DMS114 treated with DMSO at 0.1 percent for 48 hours (cell line): ENCODE measurements around the gene MCMBP.
"Not testable (repeated sequence)": the region's sequence is repeated elsewhere in the genome, so short reads cannot be mapped to it uniquely, and the experiment has no call there.

Experiments used
- DNase-seq: peaks from one replicate; lab custom pipeline; 2025; ENCODE audit not compliant: unreplicated experiment; lab: John Stamatoyannopoulos, UW

The MCMBP gene

DNA sequence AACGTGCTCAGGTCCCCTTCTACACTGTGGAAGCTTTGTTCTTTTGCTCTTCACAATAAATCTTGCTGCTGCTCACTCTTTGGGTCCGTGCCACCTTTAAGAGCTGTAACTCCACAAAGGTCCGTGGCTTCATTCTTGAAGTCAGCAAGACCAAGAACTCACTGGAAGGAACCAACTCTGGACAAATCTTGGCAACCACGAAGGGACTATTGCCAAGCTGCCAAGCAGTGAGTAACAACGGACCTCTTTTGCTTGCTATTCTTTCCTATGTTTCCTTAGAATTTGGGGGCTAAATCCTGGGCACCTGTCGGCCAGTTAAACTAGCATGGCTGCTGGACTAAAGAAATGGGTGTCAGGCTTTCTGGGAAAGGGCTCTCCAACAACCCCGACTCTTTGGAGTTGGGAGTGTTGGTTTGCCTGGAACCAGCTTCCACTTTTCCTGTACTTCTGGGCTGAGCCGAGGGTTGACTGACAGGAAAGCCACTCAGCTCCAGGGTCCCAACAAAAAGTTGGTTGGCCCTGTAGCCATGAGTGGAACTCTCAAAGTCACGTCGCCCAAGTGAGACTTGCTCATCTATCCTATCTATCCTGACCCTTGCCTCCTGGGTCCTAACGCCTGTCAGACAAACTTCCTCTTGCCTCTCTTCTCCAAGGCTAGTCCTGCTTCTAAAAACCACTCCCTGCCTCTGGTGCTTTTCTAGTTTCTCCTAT, 11.4 kb upstream of the MCMBP start:
- not testable (repeated sequence) for DNase-seq

- DNase-seq = no peak
Measured at GRCh38 chr10:119878524-119878923, 5.9 kb upstream of the MCMBP start.

DNA sequence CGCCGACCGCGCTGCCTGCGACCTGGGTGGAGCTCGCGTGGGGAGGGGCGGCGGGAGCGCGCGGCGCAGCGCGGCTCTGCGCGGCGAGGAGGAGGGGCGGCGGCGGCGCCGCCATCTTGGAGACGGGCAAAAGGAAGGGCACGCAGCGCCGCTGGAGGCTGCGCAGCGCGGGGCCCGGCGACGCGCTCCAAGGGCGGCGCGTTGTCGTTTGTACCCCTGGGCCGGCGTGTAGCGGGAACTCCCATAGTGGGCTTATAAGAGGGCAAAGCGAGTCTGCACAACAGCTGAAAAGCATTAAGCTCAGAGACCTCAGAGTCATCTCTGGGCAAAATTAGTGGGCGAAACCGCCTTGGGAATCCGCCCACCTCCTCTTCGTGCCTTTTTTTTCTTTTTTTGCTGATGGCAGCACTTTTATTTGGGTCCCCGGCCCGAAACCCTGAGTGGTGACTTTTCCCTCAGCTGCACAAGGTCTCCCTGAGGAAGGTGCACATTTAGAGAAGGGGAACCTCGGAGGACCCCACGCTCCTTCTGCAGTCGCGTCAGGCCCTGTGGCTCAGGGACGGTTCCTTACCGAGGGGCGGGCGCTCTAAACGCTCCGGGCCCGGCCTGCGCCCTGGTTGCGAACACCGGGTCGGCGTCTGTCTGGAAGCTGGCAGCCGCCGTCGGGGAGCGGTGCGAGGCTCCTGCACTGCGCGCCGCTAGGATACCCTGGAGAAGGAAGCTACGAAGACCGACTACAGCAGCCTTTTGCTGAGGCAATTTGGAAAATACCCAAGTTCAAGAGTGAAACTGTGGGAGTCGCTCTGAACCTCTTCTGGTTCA, 428 bp upstream of the MCMBP start:
- DNase-seq = peak; percentile 84

GRCh38 chr10:119871881-119872609, 598 bp downstream of the MCMBP start:
- DNase-seq = no peak

GRCh38 chr10:119869398-119869797, 3.2 kb downstream of the MCMBP start:
- DNase-seq = not testable (repeated sequence)

GRCh38 chr10:119867317-119867716, 5.3 kb downstream of the MCMBP start:
- DNase-seq = no peak

- DNase-seq = no peak
Measured at GRCh38 chr10:119865699-119866240, 6.9 kb downstream of the MCMBP start.

DNA sequence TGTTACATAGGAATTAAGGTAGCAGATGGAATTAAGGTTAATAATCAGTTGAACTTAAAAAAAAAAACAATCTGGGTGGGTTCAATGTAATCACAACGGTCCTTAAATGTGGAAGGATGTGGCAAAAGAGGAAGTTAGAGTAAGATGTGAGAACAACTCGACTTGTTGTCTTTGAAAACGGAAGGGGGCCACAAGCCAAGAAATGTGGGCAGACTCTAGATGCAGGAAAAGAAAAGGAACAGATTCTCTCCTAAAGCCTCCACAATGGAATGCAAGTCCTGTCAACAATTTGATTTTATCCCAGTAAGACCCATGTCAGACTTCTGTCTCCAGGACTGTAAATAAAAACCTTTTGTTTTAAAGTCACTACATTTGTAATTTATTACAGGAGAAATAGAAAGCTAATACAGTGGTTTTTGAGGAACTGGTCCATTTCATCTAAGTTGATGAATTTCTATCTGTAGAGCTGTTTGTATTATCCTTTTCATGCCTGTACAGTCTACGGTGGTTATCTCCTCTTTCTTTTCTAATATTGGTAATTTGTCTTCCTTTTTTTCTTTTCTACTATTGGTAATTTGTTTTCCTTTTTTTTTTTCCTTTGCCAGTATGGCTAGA, 8.6 kb downstream of the MCMBP start:
- no peak for DNase-seq

- no peak for DNase-seq
Measured at GRCh38 chr10:119862524-119862923, 10.1 kb downstream of the MCMBP start.

DNA sequence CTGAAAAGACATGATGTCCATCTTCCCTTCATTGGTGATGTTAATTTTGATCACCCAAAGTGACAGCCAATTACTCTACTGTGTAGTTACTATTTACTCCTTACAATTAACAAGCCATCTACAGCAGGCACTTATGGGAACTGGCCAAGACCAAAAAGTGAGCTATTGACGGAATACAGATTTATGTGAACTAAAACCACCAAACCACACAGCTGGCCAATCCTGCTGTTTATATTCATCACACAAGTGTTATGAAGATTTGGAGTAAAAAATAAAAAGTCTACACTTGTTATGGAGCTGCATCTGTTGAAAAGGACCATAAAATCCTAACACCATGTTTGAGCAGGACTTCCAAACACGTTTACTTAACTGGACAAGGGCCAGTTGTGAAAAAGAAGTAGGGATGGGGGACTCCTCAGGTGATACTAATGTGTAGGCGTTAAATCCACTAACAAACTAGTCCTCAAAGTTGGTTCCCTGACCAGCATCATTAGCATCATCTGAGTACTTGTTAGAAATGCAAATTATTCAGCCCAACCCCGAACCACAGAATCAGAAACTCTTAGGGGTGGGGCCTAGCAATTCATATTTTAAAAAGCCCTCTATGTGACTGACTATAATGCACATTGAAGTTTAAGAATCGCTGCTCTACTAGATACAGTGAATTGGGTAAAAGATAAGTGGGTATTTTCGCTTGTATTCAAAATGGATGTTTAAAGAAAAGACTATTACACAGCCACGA, 11.6 kb downstream of the MCMBP start:
- no peak for DNase-seq

DNA sequence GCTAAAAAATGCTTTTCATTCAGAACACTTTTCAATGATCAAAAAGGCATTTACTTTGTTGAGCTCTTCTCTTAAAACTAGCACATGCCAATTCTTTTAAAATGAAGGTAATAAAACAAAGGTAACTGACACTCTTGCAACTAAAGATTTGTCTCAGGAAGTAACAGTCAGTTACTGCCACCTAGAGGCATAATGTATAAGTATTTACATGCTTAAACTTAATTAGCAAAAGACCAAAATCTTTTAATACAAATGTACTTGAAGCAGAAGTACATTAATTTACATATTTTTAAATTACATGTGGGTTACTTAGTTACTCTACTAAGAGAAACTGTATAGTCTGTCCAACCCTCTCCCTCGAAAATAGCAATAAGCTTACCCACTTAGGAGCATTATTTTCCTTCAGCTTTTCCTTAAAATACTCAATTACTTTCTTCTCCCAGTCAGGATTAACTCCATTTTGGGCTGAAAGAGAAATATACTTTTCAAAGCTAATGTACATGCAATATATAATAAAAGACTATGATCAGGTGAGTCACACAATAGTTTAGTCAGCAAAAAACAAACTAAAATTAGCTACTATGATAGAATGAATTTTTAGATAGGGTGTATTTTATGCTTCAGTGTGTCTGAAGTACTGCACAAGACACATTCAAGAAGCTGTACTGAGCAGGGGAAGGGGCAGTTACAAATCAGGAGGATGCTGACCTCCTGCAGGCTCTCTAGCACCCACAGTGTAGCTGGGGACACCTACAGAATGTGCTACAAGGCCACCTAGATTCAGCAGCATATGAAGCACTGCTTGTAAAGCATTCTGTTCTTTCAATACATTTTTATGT, 13.0 kb downstream of the MCMBP start:
- peak; percentile 34 for DNase-seq

DNA sequence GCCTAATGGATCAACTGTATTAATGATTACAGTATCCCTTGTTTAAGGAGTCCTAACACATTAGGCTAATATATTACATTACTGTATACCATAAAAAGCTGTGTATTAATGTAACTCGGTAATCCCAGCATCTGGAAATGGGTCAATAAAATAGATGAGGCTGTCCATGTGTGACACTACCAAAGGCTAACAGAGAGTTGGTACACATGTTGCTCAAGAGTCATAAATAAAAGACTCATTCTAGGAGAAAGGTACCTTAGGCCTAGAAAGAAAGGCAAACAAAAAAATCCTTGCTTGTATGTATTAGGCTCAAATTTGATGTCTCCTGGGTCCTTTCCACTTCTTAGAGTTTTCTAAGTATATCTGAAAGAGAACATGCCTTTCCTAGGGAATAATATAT, 14.6 kb downstream of the MCMBP start:
- no peak for DNase-seq

DNA sequence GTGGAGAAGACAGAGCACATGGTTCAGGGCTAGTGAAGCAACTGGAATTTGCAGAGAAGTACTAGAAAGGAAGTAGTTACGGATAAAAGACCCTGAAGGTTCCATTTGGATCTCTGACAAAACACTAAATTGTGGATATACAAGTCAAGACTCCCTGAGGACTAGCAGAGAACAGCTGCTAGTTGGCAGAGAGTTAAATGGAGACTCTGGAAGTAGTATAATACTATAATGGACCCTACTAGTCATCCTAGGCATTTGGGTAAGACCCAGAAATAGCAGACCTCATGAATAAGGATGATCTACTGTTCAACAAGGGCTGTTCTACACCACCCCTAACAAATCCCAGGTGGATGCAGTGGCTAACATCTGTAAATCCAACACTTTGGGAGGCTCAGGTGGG, 19.1 kb downstream of the MCMBP start:
- no peak for DNase-seq

GRCh38 chr10:119852822-119853221, 19.8 kb downstream of the MCMBP start:
- no peak for DNase-seq

GRCh38 chr10:119852277-119852676, 20.4 kb downstream of the MCMBP start:
- no peak for DNase-seq

GRCh38 chr10:119849944-119850343, 22.7 kb downstream of the MCMBP start:
- no peak for DNase-seq

- no peak for DNase-seq
Measured at GRCh38 chr10:119849031-119849789, 23.4 kb downstream of the MCMBP start.

DNA sequence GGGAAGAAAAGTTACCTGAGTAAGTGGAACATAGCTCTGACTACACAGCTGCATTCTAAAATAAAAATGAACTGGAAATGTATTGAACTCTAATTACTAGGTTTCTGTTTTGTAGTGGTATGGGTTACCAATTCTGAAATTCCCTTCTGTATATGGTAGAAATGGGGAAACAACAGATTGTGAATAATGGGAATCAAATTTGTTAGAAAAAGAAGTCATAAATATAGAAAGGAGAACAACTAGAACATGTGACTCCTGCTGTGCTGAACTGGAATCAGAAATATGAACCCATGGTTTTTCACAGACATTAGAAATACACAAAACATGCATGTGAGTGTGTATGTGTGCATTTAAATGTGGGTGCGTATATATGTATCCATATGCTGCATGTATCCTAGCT, 27.0 kb downstream of the MCMBP start:
- DNase-seq = no peak

- DNase-seq = no peak
Measured at GRCh38 chr10:119834188-119834587, 38.5 kb downstream of the MCMBP start.
